H9 (cell line): ENCODE results near the gene NIPAL1. TPM values are rescaled to one million over a fixed set of nuclear protein-coding genes. Genes with fewer than 3 reads are reported as not detected.

Source experiments
- DNase-seq: peaks from one replicate; pipeline ENCODE4 v3.0.0-alpha.2; 2017
- H2AFZ ChIP-seq: one replicate; pipeline ENCODE4 v1.6.1; 2013; ENCODE audit warnings: mild to moderate bottlenecking, low read length, control low read depth, moderate library complexity
- H2AK5ac ChIP-seq: 2 replicates; pipeline ENCODE4 v1.6.1; 2013; ENCODE audit warnings: low read length, control low read depth, mixed read lengths; ENCODE audit not compliant: insufficient read length
- H2BK120ac ChIP-seq: one replicate; pipeline ENCODE4 v1.6.1; 2013; ENCODE audit warnings: low read depth, mild to moderate bottlenecking, low read length, control low read depth, inconsistent platforms; ENCODE audit not compliant: poor library complexity, severe bottlenecking
- H2BK12ac ChIP-seq: 2 replicates; pipeline ENCODE4 v1.6.1; 2013; ENCODE audit warnings: low read length, control low read depth, mixed read lengths, low read depth; ENCODE audit not compliant: insufficient read length
- H2BK15ac ChIP-seq: 2 replicates; pipeline ENCODE4 v1.6.1; 2013; ENCODE audit warnings: low read depth, low read length, control low read depth
- H2BK20ac ChIP-seq: one replicate; pipeline ENCODE4 v1.6.1; 2013; ENCODE audit warnings: low read depth, mild to moderate bottlenecking, low read length, control low read depth, inconsistent platforms; ENCODE audit not compliant: poor library complexity, severe bottlenecking
- H2BK5ac ChIP-seq: 2 replicates; pipeline ENCODE4 v1.6.1; 2013; ENCODE audit warnings: low read length, control low read depth, mixed read lengths; ENCODE audit not compliant: insufficient read length
- H3K14ac ChIP-seq: 2 replicates; pipeline ENCODE4 v1.6.1; 2013; ENCODE audit warnings: low read length, control low read depth; ENCODE audit not compliant: insufficient read depth
- H3K18ac ChIP-seq: 2 replicates; pipeline ENCODE4 v1.6.1; 2013; ENCODE audit warnings: low read depth, mild to moderate bottlenecking, mixed read lengths, low read length, control low read depth; ENCODE audit not compliant: insufficient read length
- H3K23ac ChIP-seq: 2 replicates; pipeline ENCODE4 v1.6.1; 2013; ENCODE audit warnings: low read length, control low read depth, mixed read lengths, low read depth; ENCODE audit not compliant: insufficient read length
- H3K23me2 ChIP-seq: 2 replicates; pipeline ENCODE4 v1.6.1; 2013; ENCODE audit warnings: low read depth, mild to moderate bottlenecking, mixed read lengths, low read length, control low read depth; ENCODE audit not compliant: insufficient read length, poor library complexity, severe bottlenecking
- H3K27ac ChIP-seq: 2 replicates; pipeline ENCODE4 v1.5.1; 2013; ENCODE audit warnings: low read length, control low read depth, mixed read lengths, low read depth; ENCODE audit not compliant: insufficient read length
- H3K27me3 ChIP-seq: 2 replicates; pipeline ENCODE4 v1.6.1; 2013; ENCODE audit warnings: low read length, control low read depth, inconsistent platforms; ENCODE audit not compliant: insufficient read depth
- H3K4ac ChIP-seq: 2 replicates; pipeline ENCODE4 v1.6.1; 2013; ENCODE audit warnings: low read depth, mild to moderate bottlenecking, control low read depth, inconsistent platforms, low read length, moderate library complexity
- H3K4me1 ChIP-seq: 2 replicates; pipeline ENCODE4 v1.6.1; 2013; ENCODE audit warnings: low read length, control low read depth, inconsistent platforms; ENCODE audit not compliant: insufficient read depth
- H3K4me2 ChIP-seq: 2 replicates; pipeline ENCODE4 v1.6.1; 2013; ENCODE audit warnings: low read length, control low read depth, mixed read lengths; ENCODE audit not compliant: insufficient read length, insufficient read depth
- H3K56ac ChIP-seq: 2 replicates; pipeline ENCODE4 v1.6.1; 2013; ENCODE audit warnings: low read depth, mild to moderate bottlenecking, mixed read lengths, low read length, control low read depth; ENCODE audit not compliant: insufficient read length
- H3K79me1 ChIP-seq: 2 replicates; pipeline ENCODE4 v1.6.1; 2013; ENCODE audit warnings: low read depth, mild to moderate bottlenecking, moderate library complexity, low read length, control low read depth, inconsistent platforms; ENCODE audit not compliant: insufficient read depth, poor library complexity, severe bottlenecking
- H3K79me2 ChIP-seq: 2 replicates; pipeline ENCODE4 v1.6.1; 2013; ENCODE audit warnings: low read length, control low read depth, inconsistent platforms; ENCODE audit not compliant: insufficient read depth
- H3K9ac ChIP-seq: 2 replicates; pipeline ENCODE4 v1.6.1; 2013; ENCODE audit warnings: low read length, control low read depth, mixed read lengths; ENCODE audit not compliant: insufficient read length; ENCODE audit errors: extremely low read depth
- H3K9me3 ChIP-seq: one replicate; pipeline ENCODE4 v1.6.1; 2013; ENCODE audit warnings: low read depth, low read length, inconsistent platforms; ENCODE audit not compliant: control insufficient read depth
- H3T11ph ChIP-seq: one replicate; pipeline ENCODE4 v1.6.1; 2013; ENCODE audit warnings: mild to moderate bottlenecking, low read length, control low read depth, inconsistent platforms
- H4K20me1 ChIP-seq: one replicate; pipeline ENCODE4 v1.6.1; 2013; ENCODE audit not compliant: control insufficient read depth, insufficient read length, insufficient read depth
- H4K5ac ChIP-seq: 2 replicates; pipeline ENCODE4 v1.6.1; 2013; ENCODE audit warnings: low read depth, mild to moderate bottlenecking, mixed read lengths, low read length, control low read depth; ENCODE audit not compliant: insufficient read length
- H4K8ac ChIP-seq: replicated peaks from 2 replicates; pipeline ENCODE4 v1.6.1; 2013; ENCODE audit warnings: low read length, control low read depth, mixed read lengths, low read depth; ENCODE audit not compliant: insufficient read length
- H4K91ac ChIP-seq: 2 replicates; pipeline ENCODE4 v1.6.1; 2013; ENCODE audit warnings: low read depth, mild to moderate bottlenecking, moderate library complexity, mixed read lengths, low read length, control low read depth; ENCODE audit not compliant: insufficient read length
- H3K27ac Mint-ChIP-seq, 3 experiments: 2 replicates in 2 of 3; 3 replicates in 1 of 3; pipeline ENCODE4 v1.8.0; 2020 to 2021; ENCODE audit warnings: mixed read lengths in 3 of 3, mild to moderate bottlenecking in 1 of 3, moderate library complexity in 1 of 3
- H3K27me3 Mint-ChIP-seq: 2 replicates; pipeline ENCODE4 v1.8.0; 2021; ENCODE audit warnings: low read depth, mild to moderate bottlenecking, moderate library complexity, mixed read lengths
- H3K36me3 Mint-ChIP-seq, 3 experiments: 2 replicates in 2 of 3; 3 replicates in 1 of 3; pipeline ENCODE4 v1.8.0; 2020 to 2021; ENCODE audit warnings: low read depth in 3 of 3, mixed read lengths in 3 of 3; ENCODE audit not compliant: insufficient read depth in 1 of 3
- H3K4me1 Mint-ChIP-seq, 2 experiments: 2 replicates each; pipeline ENCODE4 v1.8.0; 2020; ENCODE audit warnings: mixed read lengths in 2 of 2
- H3K4me3 Mint-ChIP-seq, 2 experiments: 2 replicates in 1 of 2; 3 replicates in 1 of 2; pipeline ENCODE4 v1.8.0; 2020 to 2021; ENCODE audit warnings: mild to moderate bottlenecking in 2 of 2, mixed read lengths in 2 of 2, moderate library complexity in 1 of 2
- H3K9me3 Mint-ChIP-seq, 2 experiments: 2 replicates in 1 of 2; 3 replicates in 1 of 2; pipeline ENCODE4 v1.8.0; 2020; ENCODE audit warnings: mild to moderate bottlenecking in 2 of 2, mixed read lengths in 2 of 2, moderate library complexity in 1 of 2
- CTCF ChIP-seq: fragments of 200-600 bp; sonication (generic); conservative IDR thresholded peaks from 3 replicates; pipeline ENCODE4 v1.8.0; 2021; ENCODE audit warnings: antibody characterized with exemption, mild to moderate bottlenecking
- WGBS: extraction: QIAGEN DNeasy Blood & Tissue Kit; methylation state at CpG from one replicate; pipeline ENCODE4 v1.1.7; 2013; ENCODE audit warnings: missing lambda C conversion rate, low lambda C conversion rate, mixed read lengths; ENCODE audit not compliant: insufficient read length; ENCODE audit errors: extremely low coverage; 5-methylcytosine and 5-hydroxymethylcytosine counted together
- total RNA-seq: library from RNA; stranded (reverse); gene quantifications from 2 replicates; pipeline ENCODE4 v1.2.1, GENCODE V29; 2021

The NIPAL1 gene
- total RNA-seq, 1 experiment from 2014 or later, result 16.9 TPM

GRCh38 chr4:47972721-47973120 is 43.9 kb upstream of the NIPAL1 start:
- no peak overlapping the region for H2BK5ac ChIP-seq
- no peak overlapping the region for H2BK20ac ChIP-seq
- H3K23me2 ChIP-seq, result no peaks in the 10 kb centered on the region
- H2BK120ac ChIP-seq, result no peak overlapping the region
- H3K27me3 Mint-ChIP-seq, result no peaks in the 10 kb centered on the region
- H3K4me3 Mint-ChIP-seq, result no peak overlapping the region
- no peaks in the 10 kb centered on the region for H3K9me3 Mint-ChIP-seq
- no peak for DNase-seq
- H2BK12ac ChIP-seq, result no peak overlapping the region
- no peaks in the 10 kb centered on the region; a peak in 1 of 7 replicates for H3K36me3 Mint-ChIP-seq
- H3K4ac ChIP-seq, result no peak overlapping the region
- H3K27ac ChIP-seq, result no peak overlapping the region
- H3K79me2 ChIP-seq, result no peaks in the 10 kb centered on the region
- H3K4me1 ChIP-seq, result no peaks in the 10 kb centered on the region
- H3K56ac ChIP-seq, result no peak overlapping the region
- H3T11ph ChIP-seq, result no peak overlapping the region
- no peak overlapping the region for H2AFZ ChIP-seq
- H3K23ac ChIP-seq, result no peak overlapping the region
- no peak overlapping the region for H3K4me2 ChIP-seq
- no peaks in the 10 kb centered on the region for H3K27me3 ChIP-seq
- no peak overlapping the region for H4K91ac ChIP-seq
- no peaks in the 10 kb centered on the region for H3K9me3 ChIP-seq
- no peak overlapping the region for H3K9ac ChIP-seq
- H3K79me1 ChIP-seq, result no peaks in the 10 kb centered on the region
- H3K4me1 Mint-ChIP-seq, result no peaks in the 10 kb centered on the region
- H4K8ac ChIP-seq, result no peak overlapping the region
- H2BK15ac ChIP-seq, result no peak overlapping the region
- no peak overlapping the region for H2AK5ac ChIP-seq
- no peak overlapping the region for H3K27ac Mint-ChIP-seq
- no peak overlapping the region for H4K5ac ChIP-seq
- WGBS, result no CpG with 5 or more reads among the region's 1 CpG
- H3K18ac ChIP-seq, result no peak overlapping the region
- H3K14ac ChIP-seq, result no peak overlapping the region
- H4K20me1 ChIP-seq, result no peaks in the 10 kb centered on the region
- no peak for TF ChIP-seq CTCF
